Measurements from ENCODE around the gene DGKI.

DNA sequence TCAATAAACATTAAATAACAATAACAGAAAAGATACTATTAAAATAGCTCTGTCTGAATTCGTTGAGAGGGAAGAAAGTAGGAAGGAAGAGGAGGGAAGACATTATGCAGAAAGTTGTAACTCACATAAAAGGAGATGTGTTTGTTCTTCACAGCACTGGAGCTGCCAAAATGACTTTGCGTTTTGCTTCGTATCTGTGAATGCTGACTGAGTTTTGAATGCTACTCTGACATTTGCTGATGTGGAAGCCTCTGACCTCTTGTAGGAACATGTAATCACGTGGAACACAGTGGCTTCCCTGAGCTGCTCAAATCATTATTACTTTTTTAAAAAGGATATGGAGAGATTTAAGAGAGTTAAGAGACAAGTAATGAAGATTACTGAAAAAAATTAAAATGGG, 15.6 kb upstream of the DGKI start:
- TF ChIP-seq, protein P1, sequence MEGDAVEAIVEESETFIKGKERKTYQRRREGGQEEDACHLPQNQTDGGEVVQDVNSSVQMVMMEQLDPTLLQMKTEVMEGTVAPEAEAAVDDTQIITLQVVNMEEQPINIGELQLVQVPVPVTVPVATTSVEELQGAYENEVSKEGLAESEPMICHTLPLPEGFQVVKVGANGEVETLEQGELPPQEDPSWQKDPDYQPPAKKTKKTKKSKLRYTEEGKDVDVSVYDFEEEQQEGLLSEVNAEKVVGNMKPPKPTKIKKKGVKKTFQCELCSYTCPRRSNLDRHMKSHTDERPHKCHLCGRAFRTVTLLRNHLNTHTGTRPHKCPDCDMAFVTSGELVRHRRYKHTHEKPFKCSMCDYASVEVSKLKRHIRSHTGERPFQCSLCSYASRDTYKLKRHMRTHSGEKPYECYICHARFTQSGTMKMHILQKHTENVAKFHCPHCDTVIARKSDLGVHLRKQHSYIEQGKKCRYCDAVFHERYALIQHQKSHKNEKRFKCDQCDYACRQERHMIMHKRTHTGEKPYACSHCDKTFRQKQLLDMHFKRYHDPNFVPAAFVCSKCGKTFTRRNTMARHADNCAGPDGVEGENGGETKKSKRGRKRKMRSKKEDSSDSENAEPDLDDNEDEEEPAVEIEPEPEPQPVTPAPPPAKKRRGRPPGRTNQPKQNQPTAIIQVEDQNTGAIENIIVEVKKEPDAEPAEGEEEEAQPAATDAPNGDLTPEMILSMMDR (IDR thresholded peaks at IDR 0.05) = no peak
- no peak for TF ChIP-seq EZH2 (IDR thresholded peaks at IDR 0.05; ENCODE audit: borderline replicate concordance, insufficient read depth, low read depth, low read length, poor library complexity, severe bottlenecking)

Data from B cell (primary cell).